Osteocyte (in vitro differentiated cells): Measurements from ENCODE around the gene SPAG16. TPM values are rescaled to one million over a fixed set of nuclear protein-coding genes. Genes with fewer than 3 reads are reported as not detected.

Experiments
- DNase-seq: peaks from one replicate; pipeline ENCODE4 v3.0.0; 2021; ENCODE audit warnings: mixed read lengths; ENCODE audit not compliant: unreplicated experiment; ENCODE audit errors: extremely low spot score
- H3K27ac Mint-ChIP-seq: one replicate; pipeline ENCODE4 v1.8.0; 2021; ENCODE audit warnings: mild to moderate bottlenecking, mixed read lengths; ENCODE audit not compliant: unreplicated experiment
- H3K27me3 Mint-ChIP-seq: one replicate; pipeline ENCODE4 v1.8.0; 2021; ENCODE audit warnings: mixed read lengths; ENCODE audit not compliant: unreplicated experiment
- H3K36me3 Mint-ChIP-seq: one replicate; pipeline ENCODE4 v1.8.0; 2021; ENCODE audit warnings: mixed read lengths; ENCODE audit not compliant: unreplicated experiment
- H3K4me1 Mint-ChIP-seq: one replicate; pipeline ENCODE4 v1.8.0; 2021; ENCODE audit warnings: mixed read lengths; ENCODE audit not compliant: unreplicated experiment
- H3K4me3 Mint-ChIP-seq: one replicate; pipeline ENCODE4 v1.8.0; 2021; ENCODE audit warnings: mild to moderate bottlenecking, moderate library complexity, mixed read lengths; ENCODE audit not compliant: unreplicated experiment
- H3K9me3 Mint-ChIP-seq: one replicate; pipeline ENCODE4 v1.8.0; 2021; ENCODE audit warnings: mixed read lengths; ENCODE audit not compliant: unreplicated experiment
- total RNA-seq: library from RNA; stranded (reverse); gene quantifications from 2 replicates; pipeline ENCODE4 v1.2.1, GENCODE V29; 2021
- TF ChIP-seq, protein P1 (sequence below): fragments of 200-600 bp; sonication (generic); IDR thresholded peaks from 2 replicates; pipeline ENCODE4 v1.5.0; 2021; ENCODE audit warnings: antibody characterized with exemption, mild to moderate bottlenecking, moderate library complexity

SPAG16 gene
- total RNA-seq, 1 donor from 2014 or later: 20.7 TPM

DNA sequence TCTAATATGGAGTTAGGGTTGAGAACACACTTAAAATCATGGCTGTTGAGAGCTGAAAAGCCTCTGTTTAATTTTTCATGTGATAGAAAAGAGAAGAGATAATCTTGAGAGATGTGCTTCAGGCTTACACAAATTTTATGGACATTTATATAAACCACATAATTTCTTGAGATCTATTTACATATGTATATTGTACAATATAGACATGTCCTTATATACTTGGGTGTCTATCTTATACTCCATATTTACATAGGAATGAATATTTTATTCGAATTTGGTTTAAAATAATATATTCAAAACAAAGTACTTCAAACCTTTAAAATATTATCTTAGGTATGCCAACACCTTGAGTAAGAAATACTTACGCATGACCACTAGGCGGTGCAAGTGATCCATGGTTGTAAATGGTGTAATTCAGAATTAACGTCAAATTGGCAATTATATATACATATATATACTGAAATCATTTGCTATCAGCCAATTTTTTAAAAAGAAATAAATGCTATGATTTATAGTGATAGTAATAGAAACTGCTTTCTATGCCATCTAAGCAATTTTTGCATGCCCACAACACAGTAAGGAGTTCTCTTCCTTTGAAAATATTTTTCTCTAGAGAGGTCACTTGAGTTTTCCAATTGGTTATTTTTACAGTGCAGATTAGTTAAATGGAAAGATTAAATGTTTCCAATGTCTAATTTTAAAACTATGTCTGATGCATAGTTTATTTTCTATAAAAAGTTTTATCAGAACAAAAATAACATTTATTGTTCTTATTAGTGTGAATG, 37.6 kb upstream of the SPAG16 start:
- H3K27ac Mint-ChIP-seq: no peak overlapping the region
- DNase-seq: no peak
- no peaks in the 10 kb centered on the region for H3K9me3 Mint-ChIP-seq
- no peaks in the 10 kb centered on the region for H3K36me3 Mint-ChIP-seq
- H3K4me3 Mint-ChIP-seq: no peak overlapping the region
- TF ChIP-seq, protein P1, sequence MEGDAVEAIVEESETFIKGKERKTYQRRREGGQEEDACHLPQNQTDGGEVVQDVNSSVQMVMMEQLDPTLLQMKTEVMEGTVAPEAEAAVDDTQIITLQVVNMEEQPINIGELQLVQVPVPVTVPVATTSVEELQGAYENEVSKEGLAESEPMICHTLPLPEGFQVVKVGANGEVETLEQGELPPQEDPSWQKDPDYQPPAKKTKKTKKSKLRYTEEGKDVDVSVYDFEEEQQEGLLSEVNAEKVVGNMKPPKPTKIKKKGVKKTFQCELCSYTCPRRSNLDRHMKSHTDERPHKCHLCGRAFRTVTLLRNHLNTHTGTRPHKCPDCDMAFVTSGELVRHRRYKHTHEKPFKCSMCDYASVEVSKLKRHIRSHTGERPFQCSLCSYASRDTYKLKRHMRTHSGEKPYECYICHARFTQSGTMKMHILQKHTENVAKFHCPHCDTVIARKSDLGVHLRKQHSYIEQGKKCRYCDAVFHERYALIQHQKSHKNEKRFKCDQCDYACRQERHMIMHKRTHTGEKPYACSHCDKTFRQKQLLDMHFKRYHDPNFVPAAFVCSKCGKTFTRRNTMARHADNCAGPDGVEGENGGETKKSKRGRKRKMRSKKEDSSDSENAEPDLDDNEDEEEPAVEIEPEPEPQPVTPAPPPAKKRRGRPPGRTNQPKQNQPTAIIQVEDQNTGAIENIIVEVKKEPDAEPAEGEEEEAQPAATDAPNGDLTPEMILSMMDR: peak; percentile 77
- no peaks in the 10 kb centered on the region for H3K27me3 Mint-ChIP-seq
- peaks cover 20% of the 10 kb centered on the region for H3K4me1 Mint-ChIP-seq

DNA sequence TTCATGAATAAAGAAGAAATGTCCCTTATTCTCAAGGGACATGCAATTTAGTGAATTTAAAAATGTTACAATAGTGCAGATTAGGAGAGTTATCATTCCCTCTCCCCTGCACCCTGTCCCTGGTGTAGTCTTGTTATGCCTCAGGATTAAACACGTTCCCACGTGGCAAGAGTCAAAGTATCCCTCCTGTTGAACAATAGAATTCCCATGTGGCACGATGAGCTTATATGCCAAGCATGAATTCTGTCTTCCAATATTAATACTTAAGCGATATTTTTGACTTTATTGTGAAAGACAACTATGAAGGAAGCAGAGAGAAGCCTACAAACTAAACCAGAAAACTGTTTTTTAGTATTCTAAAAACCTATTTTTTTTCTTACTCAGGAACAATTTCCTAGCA, 36.7 kb upstream of the SPAG16 start:
- Mint-ChIP-seq H3K4me3 (no peak overlapping the region), H3K36me3 (no peaks in the 10 kb centered on the region), H3K27ac (no peak overlapping the region), H3K4me1 (peaks cover 23% of the 10 kb centered on the region), H3K27me3 (no peaks in the 10 kb centered on the region), H3K9me3 (no peaks in the 10 kb centered on the region)
- no peak for DNase-seq
- TF ChIP-seq, protein P1: no peak

DNA sequence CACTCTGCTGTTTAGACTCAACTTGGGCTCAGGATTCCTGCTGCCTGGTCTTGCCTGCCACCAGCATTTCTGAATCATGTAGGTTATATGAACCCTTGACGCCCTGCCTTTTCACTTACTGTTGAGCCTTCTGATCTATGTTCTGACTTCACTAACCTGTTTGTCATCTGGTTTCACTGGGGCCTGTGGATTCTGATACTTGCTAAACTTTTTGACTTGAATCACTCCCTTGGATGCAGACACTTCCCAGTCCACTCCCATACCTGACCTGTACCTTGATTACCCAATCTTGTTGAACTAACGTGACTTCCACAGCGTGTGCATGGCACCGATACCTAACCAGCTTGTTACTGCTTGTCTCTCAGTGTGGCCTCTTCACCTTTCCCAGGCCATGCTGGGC, 35.6 kb upstream of the SPAG16 start:
- H3K4me3 Mint-ChIP-seq: no peak overlapping the region
- no peaks in the 10 kb centered on the region for H3K27me3 Mint-ChIP-seq
- H3K36me3 Mint-ChIP-seq: no peaks in the 10 kb centered on the region
- no peaks in the 10 kb centered on the region for H3K9me3 Mint-ChIP-seq
- peaks cover 23% of the 10 kb centered on the region for H3K4me1 Mint-ChIP-seq
- no peak overlapping the region for H3K27ac Mint-ChIP-seq
- TF ChIP-seq, protein P1: no peak
- DNase-seq: no peak

DNA sequence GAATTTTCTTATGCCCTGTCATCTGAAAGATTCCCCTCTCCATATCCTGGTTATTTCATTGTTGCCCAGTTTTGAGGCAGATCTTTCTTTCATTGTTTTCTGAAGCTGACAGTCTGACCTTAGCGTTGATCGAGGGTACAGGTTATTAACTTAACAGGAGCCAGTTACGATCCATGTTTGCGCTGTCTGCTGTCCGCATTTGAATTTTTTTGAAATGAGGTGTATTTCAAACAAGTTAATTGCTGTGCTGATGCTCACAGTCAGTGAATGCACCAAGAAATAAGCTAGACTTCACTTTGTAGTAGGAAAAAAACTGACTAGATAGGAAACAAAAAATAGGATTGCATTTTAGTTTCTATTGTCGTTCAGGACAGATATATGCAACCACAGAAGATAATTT, 34.8 kb upstream of the SPAG16 start:
- Mint-ChIP-seq H3K4me3 (no peak overlapping the region), H3K27me3 (no peaks in the 10 kb centered on the region), H3K27ac (peak overlapping the region; percentile 9), H3K36me3 (no peaks in the 10 kb centered on the region), H3K4me1 (peaks cover 23% of the 10 kb centered on the region), H3K9me3 (no peaks in the 10 kb centered on the region)
- TF ChIP-seq, protein P1: no peak
- DNase-seq: no peak

DNA sequence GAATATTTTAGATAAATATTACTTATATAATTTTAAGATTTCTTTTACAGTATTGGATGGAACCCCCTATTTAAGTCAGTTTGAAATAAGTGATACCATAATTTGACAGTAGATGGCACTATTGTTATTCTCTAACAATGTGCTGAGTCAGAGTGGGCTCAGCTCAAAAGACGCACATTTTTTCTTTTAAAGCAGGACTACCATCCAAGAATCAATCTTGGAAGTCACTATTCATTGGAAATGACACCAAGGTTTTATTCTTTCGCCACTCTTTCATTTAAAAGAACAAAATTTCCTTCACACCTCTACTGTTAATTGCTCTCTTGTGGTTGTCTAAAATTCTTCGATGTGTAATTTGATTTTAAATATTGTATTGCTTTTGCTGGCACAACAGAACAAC, 32.6 kb upstream of the SPAG16 start:
- Mint-ChIP-seq H3K36me3 (no peaks in the 10 kb centered on the region), H3K4me1 (peaks cover 21% of the 10 kb centered on the region), H3K9me3 (no peaks in the 10 kb centered on the region), H3K4me3 (no peak overlapping the region), H3K27me3 (no peaks in the 10 kb centered on the region), H3K27ac (peak overlapping the region; percentile 65)
- no peak for DNase-seq
- TF ChIP-seq, protein P1: peak; percentile 76
